Activated naive CD4-positive, alpha-beta T cell treated with anti-CD3 and anti-CD28 coated beads, Interleukin-2, amount 10 ng/mL, durations not matched to agents 7 days and 5 days (primary cell): ENCODE measurements around the gene EFNA5.

Experiments
- CTCF ChIA-PET: fragments of 350-600 bp; sonication (Branson Sonifier 250); formaldehyde crosslinking; loops from one replicate; lab custom pipeline; 2021; ENCODE audit warnings: antibody characterized with exemption; lab: Charles Lee
- DNase-seq: peaks from one replicate; pipeline ENCODE4 v3.0.0-alpha.2; 2020
- H3K27ac Mint-ChIP-seq: one replicate; pipeline ENCODE4 v1.8.0; 2021; ENCODE audit warnings: mild to moderate bottlenecking, moderate library complexity, mixed read lengths
- H3K27me3 Mint-ChIP-seq: one replicate; pipeline ENCODE4 v1.8.0; 2021; ENCODE audit warnings: mild to moderate bottlenecking, mixed read lengths
- H3K36me3 Mint-ChIP-seq: one replicate; pipeline ENCODE4 v1.8.0; 2021; ENCODE audit warnings: mixed read lengths
- H3K4me1 Mint-ChIP-seq: one replicate; pipeline ENCODE4 v1.8.0; 2021; ENCODE audit warnings: mixed read lengths
- H3K4me3 Mint-ChIP-seq: one replicate; pipeline ENCODE4 v1.8.0; 2021; ENCODE audit warnings: mild to moderate bottlenecking, moderate library complexity, mixed read lengths
- H3K9me3 Mint-ChIP-seq: one replicate; pipeline ENCODE4 v1.8.0; 2021; ENCODE audit warnings: mixed read lengths

The EFNA5 gene

DNA sequence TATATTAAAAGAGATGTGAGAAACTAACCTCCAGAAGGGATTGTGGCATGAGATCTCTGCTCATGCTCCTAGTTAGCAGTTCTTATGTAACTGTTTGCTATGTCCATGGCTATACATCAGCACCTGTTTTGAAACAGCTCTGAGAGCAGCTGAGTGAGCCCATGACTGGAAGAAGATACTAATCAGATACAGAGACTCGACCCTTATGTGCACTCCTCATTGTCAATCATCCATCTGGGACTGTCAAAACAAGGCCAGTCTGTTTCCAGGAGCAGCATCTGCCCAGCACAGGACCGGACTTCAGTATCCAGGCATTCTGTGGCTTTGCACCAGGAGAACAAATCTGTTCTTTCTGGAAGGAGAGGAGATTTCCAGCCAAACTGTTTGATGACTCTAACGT lies 77.7 kb downstream of the EFNA5 start:
- H3K9me3 Mint-ChIP-seq, result no peaks in the 10 kb centered on the region
- CTCF ChIA-PET, result no interaction called here
- DNase-seq, result no peak
- no peak overlapping the region for H3K4me3 Mint-ChIP-seq
- no peaks in the 10 kb centered on the region for H3K27me3 Mint-ChIP-seq
- H3K36me3 Mint-ChIP-seq, result no peaks in the 10 kb centered on the region
- H3K4me1 Mint-ChIP-seq, result no peaks in the 10 kb centered on the region
- H3K27ac Mint-ChIP-seq, result no peak overlapping the region

GRCh38 chr5:107592515-107592914 lies 78.2 kb downstream of the EFNA5 start:
- CTCF ChIA-PET, result no interaction called here
- H3K9me3 Mint-ChIP-seq, result no peaks in the 10 kb centered on the region

GRCh38 chr5:107590686-107591085 lies 80.1 kb downstream of the EFNA5 start:
- no peak for DNase-seq
- H3K4me3 Mint-ChIP-seq, result no peak overlapping the region
- no peaks in the 10 kb centered on the region for H3K4me1 Mint-ChIP-seq
- no peaks in the 10 kb centered on the region for H3K27me3 Mint-ChIP-seq
- CTCF ChIA-PET, result no interaction called here
- no peak overlapping the region for H3K27ac Mint-ChIP-seq
- no peaks in the 10 kb centered on the region for H3K36me3 Mint-ChIP-seq
- H3K9me3 Mint-ChIP-seq, result no peaks in the 10 kb centered on the region

More at GRCh38 chr5:107592515-107592914, 78.2 kb downstream of the EFNA5 start:
- Mint-ChIP-seq H3K36me3 (no peaks in the 10 kb centered on the region), H3K27me3 (no peaks in the 10 kb centered on the region), H3K4me3 (no peak overlapping the region), H3K27ac (no peak overlapping the region), H3K4me1 (no peaks in the 10 kb centered on the region)
- no peak for DNase-seq

DNA sequence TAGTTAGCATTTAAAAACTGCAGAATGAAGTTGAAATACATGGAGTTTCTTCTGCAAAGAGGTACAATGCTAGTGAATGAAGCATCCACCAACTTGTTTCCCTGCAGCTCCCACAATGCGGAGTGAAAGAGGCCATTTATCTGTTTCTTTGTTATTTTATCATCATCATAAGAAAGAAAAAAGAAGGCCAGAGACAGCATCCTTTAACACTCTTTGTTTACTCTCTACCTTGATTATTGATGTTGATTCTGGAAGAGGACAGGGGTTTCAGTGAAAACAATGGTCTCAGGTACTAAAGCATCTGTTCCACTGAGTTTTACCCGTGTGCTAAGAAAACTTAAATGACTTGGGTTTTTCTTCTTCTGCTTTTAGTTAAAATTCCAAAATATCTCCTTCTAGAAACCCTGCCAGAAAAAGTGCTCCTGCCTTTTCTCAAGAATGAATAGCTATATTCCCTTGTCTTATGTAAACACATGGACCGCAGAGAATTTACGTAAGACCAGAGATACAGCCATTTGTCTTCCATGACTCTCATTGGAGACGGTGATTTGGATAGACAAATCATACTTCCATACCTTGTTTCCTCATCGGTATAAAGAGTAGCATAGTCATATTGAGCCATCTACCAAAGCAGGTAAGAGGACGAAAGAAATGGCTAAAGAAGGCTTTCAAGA lies 81.1 kb downstream of the EFNA5 start:
- Mint-ChIP-seq H3K36me3 (no peaks in the 10 kb centered on the region), H3K9me3 (no peaks in the 10 kb centered on the region), H3K27me3 (no peaks in the 10 kb centered on the region), H3K4me1 (no peaks in the 10 kb centered on the region), H3K4me3 (no peak overlapping the region), H3K27ac (no peak overlapping the region)
- CTCF ChIA-PET, result no interaction called here
- DNase-seq, result no peak

DNA sequence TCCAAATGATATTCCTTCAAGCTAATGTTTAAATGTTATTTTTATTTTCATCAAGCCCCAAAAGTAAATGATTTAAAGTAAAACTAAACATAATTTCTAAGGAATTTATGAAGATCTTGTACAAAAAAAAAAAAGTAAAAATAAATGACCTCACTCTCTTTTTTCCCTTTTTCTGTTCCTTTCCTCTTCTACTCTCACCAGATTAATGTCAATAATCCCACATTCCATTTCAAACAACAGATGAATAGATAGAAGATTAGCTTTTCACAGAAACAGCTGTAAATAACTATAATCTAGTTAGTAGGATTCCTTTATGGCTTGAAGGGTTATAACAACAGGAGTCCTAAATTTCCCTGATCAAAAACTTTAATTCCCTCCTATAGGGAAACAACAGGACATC lies 88.1 kb downstream of the EFNA5 start:
- no peaks in the 10 kb centered on the region for H3K9me3 Mint-ChIP-seq
- peaks cover 7% of the 10 kb centered on the region for H3K27me3 Mint-ChIP-seq
- CTCF ChIA-PET, result interaction anchor here (1.4 kb wide), 1 partner anchor 10 kb away, joined by 3 read pairs; no protein-coding TSS in a partner anchor
- H3K36me3 Mint-ChIP-seq, result no peaks in the 10 kb centered on the region
- H3K4me1 Mint-ChIP-seq, result no peaks in the 10 kb centered on the region
- no peak for DNase-seq
- no peak overlapping the region for H3K4me3 Mint-ChIP-seq
- H3K27ac Mint-ChIP-seq, result no peak overlapping the region

DNA sequence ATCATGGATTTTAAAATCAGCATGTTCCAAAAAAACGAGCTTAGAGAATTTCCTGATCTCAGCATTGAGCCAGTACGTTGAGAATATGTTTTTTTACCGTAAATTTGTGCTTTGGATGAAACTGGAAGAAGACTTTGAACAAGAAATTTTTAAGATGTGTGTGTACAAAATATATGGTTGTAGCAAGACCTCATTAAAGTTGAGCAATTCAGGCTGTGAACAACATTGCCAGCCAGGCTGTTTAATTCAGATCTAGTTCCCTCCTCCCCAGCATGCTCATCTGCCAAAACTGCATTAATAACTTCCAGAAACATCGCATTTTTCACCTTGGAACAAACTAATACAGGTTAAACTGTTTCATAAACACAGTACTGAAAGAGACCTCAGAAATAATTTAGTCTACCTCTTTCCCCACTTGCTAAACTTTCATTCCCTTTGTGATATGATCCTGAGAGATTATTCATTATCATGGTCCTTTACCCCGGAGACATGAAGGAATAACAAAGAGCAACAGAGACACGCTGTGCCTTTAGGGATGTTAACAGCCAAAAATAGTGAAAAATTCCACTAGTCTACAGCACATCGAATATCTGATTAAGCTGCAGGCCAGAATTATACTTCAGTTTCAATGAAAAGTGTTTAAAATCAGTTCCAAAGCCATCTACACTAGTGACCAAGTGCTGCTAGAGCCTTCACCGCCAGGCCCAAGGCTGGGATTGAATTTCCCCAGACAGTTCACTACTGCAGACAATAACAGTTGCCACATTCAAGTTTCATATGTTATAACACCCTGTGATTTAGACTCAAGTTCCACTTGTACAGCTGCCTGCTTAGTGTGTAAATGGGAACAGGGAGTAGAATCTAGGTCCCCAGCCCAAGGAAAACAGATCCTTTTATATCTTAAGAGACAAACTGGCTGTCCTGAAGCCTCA lies 89.6 kb downstream of the EFNA5 start:
- DNase-seq, result no peak
- Mint-ChIP-seq H3K36me3 (no peaks in the 10 kb centered on the region), H3K4me3 (no peak overlapping the region), H3K9me3 (no peaks in the 10 kb centered on the region), H3K27ac (no peak overlapping the region), H3K27me3 (peaks cover 13% of the 10 kb centered on the region), H3K4me1 (no peaks in the 10 kb centered on the region)
- CTCF ChIA-PET, result interaction anchor here (1.2 kb wide), 1 partner anchor 9 kb away, joined by 5 read pairs; no protein-coding TSS in a partner anchor

DNA sequence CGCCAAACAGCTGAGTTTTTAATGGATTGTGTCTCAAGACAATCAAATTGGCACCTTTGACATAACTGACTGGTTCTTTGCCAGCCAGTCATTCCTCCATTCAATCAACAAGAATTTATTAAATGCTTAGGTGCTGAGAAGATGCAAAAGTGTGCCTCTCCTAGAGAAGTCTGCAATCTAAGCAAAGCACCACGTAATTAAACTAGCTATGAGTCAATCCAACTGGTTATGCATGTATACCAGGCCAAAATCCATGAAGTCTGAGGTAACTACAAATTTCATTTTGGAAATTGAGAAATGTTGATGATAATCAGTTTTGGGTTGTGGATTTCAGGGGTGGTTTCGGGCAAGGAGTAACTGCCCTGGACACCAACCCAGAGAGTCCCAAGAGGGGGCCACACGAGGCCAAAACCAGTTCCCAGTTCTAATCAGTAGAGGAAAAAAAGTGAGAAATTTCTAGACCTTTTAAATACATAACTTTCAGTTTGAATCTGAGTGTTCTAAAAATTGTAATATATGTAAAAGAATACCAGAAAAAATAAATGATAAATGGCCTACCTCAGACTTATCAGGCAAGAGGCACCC lies 92.6 kb downstream of the EFNA5 start:
- DNase-seq, result no peak
- H3K4me1 Mint-ChIP-seq, result no peaks in the 10 kb centered on the region
- H3K4me3 Mint-ChIP-seq, result no peak overlapping the region
- CTCF ChIA-PET, result no interaction called here
- H3K27me3 Mint-ChIP-seq, result peaks cover 13% of the 10 kb centered on the region
- no peak overlapping the region for H3K27ac Mint-ChIP-seq
- no peaks in the 10 kb centered on the region for H3K36me3 Mint-ChIP-seq
- no peaks in the 10 kb centered on the region for H3K9me3 Mint-ChIP-seq

GRCh38 chr5:107577394-107577950 lies 93.3 kb downstream of the EFNA5 start:
- Mint-ChIP-seq H3K4me3 (no peak overlapping the region), H3K4me1 (no peaks in the 10 kb centered on the region), H3K27me3 (peaks cover 18% of the 10 kb centered on the region), H3K9me3 (no peaks in the 10 kb centered on the region), H3K36me3 (no peaks in the 10 kb centered on the region), H3K27ac (no peak overlapping the region)
- CTCF ChIA-PET, result no interaction called here
- DNase-seq, result no peak

GRCh38 chr5:107576736-107577393 lies 93.9 kb downstream of the EFNA5 start:
- peaks cover 23% of the 10 kb centered on the region for H3K27me3 Mint-ChIP-seq
- H3K36me3 Mint-ChIP-seq, result no peaks in the 10 kb centered on the region
- H3K4me3 Mint-ChIP-seq, result no peak overlapping the region
- CTCF ChIA-PET, result no interaction called here
- DNase-seq, result no peak
- no peaks in the 10 kb centered on the region for H3K9me3 Mint-ChIP-seq
- peaks cover 4% of the 10 kb centered on the region for H3K4me1 Mint-ChIP-seq
- no peak overlapping the region for H3K27ac Mint-ChIP-seq

- no peaks in the 10 kb centered on the region for H3K9me3 Mint-ChIP-seq
- H3K27ac Mint-ChIP-seq, result no peak overlapping the region
Measured at GRCh38 chr5:107576155-107576554, 94.6 kb downstream of the EFNA5 start.

DNA sequence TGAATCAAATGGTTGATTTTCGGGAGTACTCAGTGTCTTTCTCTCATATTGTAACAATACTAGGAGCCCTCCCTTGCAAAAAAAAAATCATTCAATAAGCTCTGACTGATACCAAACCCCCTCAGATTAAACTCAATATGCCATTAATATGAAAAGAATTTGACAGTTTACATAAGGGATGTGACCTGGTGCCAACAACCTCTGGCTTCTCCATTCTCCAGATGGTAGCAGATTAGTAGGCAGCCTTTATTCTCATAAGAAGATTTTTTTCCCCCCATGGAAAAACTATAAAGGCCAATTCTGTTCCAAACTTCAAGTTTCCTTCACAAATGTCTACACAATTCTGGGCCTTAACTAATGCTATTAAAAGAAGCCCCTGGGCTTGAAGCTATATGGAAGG lies 96.5 kb downstream of the EFNA5 start:
- no peak for DNase-seq
- H3K4me1 Mint-ChIP-seq, result peaks cover 18% of the 10 kb centered on the region
- CTCF ChIA-PET, result interaction anchor here (1.0 to 1.1 kb wide), 2 partner anchors 37 to 73 kb away, joined by 3 read pairs; no protein-coding TSS in a partner anchor

More at GRCh38 chr5:107576155-107576554, 94.6 kb downstream of the EFNA5 start:
- no peaks in the 10 kb centered on the region for H3K36me3 Mint-ChIP-seq
- peaks cover 25% of the 10 kb centered on the region for H3K27me3 Mint-ChIP-seq
- peaks cover 11% of the 10 kb centered on the region for H3K4me1 Mint-ChIP-seq
- DNase-seq, result no peak
- CTCF ChIA-PET, result no interaction called here
- no peak overlapping the region for H3K4me3 Mint-ChIP-seq

DNA sequence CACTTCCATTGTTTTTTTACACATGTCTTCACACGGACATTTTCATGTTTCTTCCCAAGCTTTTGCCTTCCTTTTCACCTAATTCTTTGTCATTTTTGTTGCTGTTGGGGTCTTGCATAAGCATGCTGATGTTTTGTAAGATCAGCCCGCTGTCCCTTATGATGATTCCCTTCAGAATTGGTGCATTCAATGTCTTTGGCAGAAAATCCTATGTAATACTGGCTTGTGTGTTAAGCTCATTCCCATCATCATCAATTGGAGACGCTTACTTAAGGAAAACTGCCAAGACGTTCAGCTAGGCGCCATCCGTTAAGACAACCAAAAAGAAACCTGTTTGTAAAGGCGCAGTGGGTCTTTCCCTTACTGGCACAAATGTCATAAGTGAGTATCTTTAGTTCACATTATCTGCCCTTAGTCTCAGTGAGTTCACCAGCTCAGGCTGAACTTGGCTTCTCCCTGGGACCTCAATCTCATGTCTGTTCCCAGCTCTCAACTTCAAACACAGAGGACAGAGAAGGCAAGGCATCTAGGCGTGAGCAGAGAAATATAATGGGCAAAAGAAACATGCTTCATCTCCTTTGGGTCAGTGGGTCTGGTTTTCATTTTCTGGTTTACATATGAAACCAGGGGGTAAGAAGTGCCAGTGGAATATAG lies 97.9 kb downstream of the EFNA5 start:
- DNase-seq, result no peak
- H3K4me1 Mint-ChIP-seq, result peaks cover 18% of the 10 kb centered on the region
- CTCF ChIA-PET, result interaction anchor here (0.7 to 2.0 kb wide), 11 partner anchors 8 to 324 kb away, joined by 3 to 11 read pairs (median 5); no protein-coding TSS in a partner anchor
- no peaks in the 10 kb centered on the region for H3K36me3 Mint-ChIP-seq
- H3K4me3 Mint-ChIP-seq, result no peak overlapping the region
- peaks cover 25% of the 10 kb centered on the region for H3K27me3 Mint-ChIP-seq
- no peak overlapping the region for H3K27ac Mint-ChIP-seq
- H3K9me3 Mint-ChIP-seq, result no peaks in the 10 kb centered on the region

More for the DNA sequence above, 96.5 kb downstream of the EFNA5 start:
- peaks cover 25% of the 10 kb centered on the region for H3K27me3 Mint-ChIP-seq
- no peaks in the 10 kb centered on the region for H3K36me3 Mint-ChIP-seq
- H3K4me3 Mint-ChIP-seq, result no peak overlapping the region
- no peaks in the 10 kb centered on the region for H3K9me3 Mint-ChIP-seq
- no peak overlapping the region for H3K27ac Mint-ChIP-seq
